Measurements from ENCODE around the gene SYNGR3.
"Not testable (repeated sequence)": the region's sequence is repeated elsewhere in the genome, so short reads cannot be mapped to it uniquely, and the experiment has no call there.

SYNGR3 gene

DNA sequence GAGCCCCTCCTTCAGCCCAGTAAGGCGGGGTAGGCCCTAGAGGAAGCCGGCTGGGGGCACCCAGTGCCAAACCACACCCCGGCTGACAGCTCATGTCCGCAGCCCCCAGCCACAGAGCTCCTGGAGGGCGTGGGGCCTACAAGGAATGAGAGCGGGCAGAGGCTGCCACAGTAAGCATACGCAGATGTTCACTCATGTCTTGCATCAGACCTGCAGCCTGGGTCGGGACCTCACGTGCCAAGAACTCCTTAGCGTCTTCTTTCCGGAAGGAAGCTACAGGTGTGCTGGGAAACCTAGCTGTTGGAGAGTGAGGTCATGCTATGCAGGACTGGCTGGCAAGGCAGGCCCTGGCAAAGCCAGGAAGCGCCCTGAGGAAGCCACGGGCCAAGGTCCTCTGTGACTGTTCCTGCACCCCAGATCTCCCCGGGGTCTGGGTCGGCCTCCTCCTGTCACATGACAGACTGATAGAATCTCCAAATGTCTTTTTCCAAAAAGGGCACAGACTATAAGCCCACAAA is 18.3 kb downstream of the SYNGR3 start:
- TF ChIP-seq, protein P1, sequence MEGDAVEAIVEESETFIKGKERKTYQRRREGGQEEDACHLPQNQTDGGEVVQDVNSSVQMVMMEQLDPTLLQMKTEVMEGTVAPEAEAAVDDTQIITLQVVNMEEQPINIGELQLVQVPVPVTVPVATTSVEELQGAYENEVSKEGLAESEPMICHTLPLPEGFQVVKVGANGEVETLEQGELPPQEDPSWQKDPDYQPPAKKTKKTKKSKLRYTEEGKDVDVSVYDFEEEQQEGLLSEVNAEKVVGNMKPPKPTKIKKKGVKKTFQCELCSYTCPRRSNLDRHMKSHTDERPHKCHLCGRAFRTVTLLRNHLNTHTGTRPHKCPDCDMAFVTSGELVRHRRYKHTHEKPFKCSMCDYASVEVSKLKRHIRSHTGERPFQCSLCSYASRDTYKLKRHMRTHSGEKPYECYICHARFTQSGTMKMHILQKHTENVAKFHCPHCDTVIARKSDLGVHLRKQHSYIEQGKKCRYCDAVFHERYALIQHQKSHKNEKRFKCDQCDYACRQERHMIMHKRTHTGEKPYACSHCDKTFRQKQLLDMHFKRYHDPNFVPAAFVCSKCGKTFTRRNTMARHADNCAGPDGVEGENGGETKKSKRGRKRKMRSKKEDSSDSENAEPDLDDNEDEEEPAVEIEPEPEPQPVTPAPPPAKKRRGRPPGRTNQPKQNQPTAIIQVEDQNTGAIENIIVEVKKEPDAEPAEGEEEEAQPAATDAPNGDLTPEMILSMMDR (IDR thresholded peaks at IDR 0.05; ENCODE audit: low read depth, low read length, missing control alignments): no peak
- DNase-seq (ENCODE audit: extremely low read depth, low read depth): no peak
- H3K4me3 ChIP-seq (replicated peaks; ENCODE audit: low read depth, low read length): peak overlapping the region; percentile 69

DNA sequence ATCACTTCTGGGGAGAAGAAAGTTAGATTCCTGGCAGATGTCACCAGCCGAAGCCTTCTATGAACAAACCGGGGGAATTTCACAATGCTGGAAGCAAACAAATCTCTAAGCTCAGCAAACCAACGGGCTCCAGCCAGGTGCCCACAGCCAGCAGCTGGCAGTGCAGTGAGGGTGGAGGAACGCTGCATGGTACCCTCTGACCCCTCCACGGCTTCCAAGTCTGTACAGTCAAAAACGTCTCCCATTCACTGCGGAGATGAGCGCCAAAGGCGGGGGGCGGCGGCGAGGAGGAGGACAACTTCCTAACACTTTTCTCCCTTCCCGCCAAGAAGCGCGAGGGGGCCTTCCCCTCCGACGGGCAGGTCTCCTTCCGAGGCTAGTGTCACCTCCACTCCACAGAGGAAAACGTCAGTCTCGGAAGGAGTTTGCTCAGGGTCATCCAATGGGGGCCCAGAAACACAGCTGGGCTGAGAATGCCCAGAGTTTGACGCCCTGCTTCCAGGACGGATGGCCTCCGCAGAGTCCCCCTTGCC is 18.9 kb downstream of the SYNGR3 start:
- TF ChIP-seq, protein P1 (IDR thresholded peaks at IDR 0.05; ENCODE audit: low read depth, low read length, missing control alignments): no peak
- H3K4me3 ChIP-seq (replicated peaks; ENCODE audit: low read depth, low read length): peak overlapping the region; percentile 69
- no peak for DNase-seq (ENCODE audit: extremely low read depth, low read depth)

DNA sequence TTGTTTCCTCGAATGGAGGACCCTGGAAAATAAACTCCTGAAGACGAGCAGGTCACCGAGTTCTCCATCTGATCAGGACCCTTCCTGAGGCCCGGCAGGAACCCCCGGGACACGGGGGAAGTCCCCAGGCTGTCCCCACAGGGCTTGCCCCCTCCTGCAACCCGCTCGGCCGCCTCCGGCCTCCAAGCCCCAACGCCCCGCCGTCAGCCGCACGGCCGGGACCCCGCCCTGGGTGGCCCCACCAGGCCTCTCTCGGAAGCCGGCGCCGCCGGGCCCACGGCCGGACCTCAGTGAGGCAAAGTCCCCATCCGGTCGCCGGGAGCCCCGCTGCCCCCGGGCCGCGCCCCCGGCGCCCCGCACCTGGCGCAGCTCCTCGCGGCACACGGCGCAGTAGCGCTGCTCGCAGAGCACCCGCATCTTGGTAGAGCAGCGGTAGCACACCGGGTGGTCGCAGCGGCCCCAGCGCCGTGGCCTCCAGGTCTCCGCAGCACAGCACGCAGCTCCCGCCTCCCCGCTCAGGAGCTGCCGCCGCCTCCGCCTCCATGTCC is 19.5 kb downstream of the SYNGR3 start:
- DNase-seq (ENCODE audit: extremely low read depth, low read depth): no peak
- H3K4me3 ChIP-seq (replicated peaks; ENCODE audit: low read depth, low read length): peak overlapping the region; percentile 69
- TF ChIP-seq, protein P1 (IDR thresholded peaks at IDR 0.05; ENCODE audit: low read depth, low read length, missing control alignments): no peak

DNA sequence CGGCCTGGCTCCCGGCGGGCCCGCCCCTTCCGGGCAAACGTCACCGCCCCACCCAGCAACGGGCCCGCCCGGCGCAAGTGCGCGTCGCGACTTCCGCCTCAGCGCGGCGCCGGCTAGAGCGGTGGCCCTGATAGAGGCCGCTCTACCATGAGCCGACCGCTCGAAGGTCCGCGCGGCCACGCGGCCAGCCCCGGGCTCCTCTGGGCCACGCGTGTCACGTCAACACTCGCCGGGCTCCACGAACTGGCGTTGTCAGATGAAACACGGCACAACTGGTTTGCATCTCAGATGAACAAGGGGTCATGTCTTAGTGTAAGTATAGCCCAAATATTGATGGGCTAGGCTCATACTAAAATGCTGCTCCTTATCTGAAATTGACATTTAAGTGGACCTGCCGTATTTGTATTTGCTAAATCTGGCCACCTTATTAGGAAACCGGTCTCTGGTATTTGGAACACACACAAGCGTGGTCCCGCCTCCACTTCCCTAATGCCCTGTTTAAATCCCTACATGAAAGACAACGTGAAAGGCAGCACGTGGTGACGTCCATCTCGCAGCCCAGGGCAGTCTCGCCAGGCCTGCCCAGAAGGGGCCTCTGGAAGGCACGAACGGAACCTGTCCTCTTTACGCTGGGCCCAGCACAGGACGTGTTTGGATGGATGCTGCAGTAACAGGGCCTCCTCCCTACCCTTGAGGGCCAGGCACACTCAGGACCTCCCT is 20.2 kb downstream of the SYNGR3 start, which contains the start of gene ZNF598:
Gene ZNF598 (minus strand): TSS at position 31 of the 720 bp plus-strand sequence.
- H3K4me3 ChIP-seq (replicated peaks; ENCODE audit: low read depth, low read length): peak within 1 kb of the TSS; percentile 69
- TF ChIP-seq, protein P1 (IDR thresholded peaks at IDR 0.05; ENCODE audit: low read depth, low read length, missing control alignments): no peak
- no peak for DNase-seq (ENCODE audit: extremely low read depth, low read depth)

DNA sequence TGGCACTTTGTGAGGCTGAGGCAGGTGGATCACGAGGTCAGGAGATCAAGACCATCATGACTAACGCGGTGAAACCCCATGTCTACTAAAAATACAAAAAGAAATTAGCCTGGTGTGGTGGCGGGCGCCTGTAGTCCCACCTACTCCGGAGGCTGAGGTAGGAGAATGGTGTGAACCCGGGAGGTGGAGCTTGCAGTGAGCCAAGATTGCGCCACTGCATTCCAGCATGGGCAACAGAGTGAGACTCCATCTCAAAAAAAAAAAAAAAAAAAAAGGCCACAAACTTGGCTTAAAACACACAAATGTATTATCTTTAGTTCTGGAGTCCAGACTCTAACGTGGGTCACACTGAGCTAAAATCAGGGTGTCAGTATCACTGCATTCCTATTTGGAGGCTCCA is 22.0 kb downstream of the SYNGR3 start:
- H3K4me3 ChIP-seq (replicated peaks; ENCODE audit: low read depth, low read length): not testable (repeated sequence)

DNA sequence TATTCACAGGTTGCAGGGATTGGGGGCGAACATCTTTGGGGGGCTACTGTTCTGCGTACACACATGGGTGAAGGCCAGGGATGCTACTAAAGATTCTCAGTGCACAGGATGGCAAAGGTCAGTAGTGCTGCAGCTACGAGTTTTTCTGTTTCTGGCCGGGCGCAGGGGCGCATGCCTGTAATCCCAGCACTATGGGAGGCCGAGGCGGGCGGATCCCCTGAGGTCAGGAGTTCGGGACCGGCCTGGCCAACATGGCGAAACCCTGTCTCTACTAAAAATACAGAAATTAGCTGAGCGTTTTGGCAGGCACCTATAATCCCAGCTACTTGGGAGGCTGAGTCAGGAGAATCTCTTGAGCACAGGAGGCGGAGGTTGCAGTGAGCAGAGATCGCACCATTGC is 23.8 kb downstream of the SYNGR3 start:
- TF ChIP-seq, protein P1 (IDR thresholded peaks at IDR 0.05; ENCODE audit: low read depth, low read length, missing control alignments): no peak
- DNase-seq (ENCODE audit: extremely low read depth, low read depth): no peak
- H3K4me3 ChIP-seq (replicated peaks; ENCODE audit: low read depth, low read length): no peak overlapping the region

More for the DNA sequence above, 22.0 kb downstream of the SYNGR3 start:
- DNase-seq (ENCODE audit: extremely low read depth, low read depth): not testable (repeated sequence)

Measured in HFF-Myc (cell line).